ENCODE data around the gene FAM210B.
"Not testable (repeated sequence)": the region's sequence is repeated elsewhere in the genome, so short reads cannot be mapped to it uniquely, and the experiment has no call there.

FAM210B gene

GRCh38 chr20:56372850-56373249 lies 14.1 kb downstream of the FAM210B start:
- peak in 1 of 2 experiments; percentile 24 for DNase-seq
- TF ChIP-seq GATA1 (IDR thresholded peaks at IDR 0.05; ENCODE audit: low read depth, low read length): no peak
- TF ChIP-seq POLR2A (IDR thresholded peaks at IDR 0.05; ENCODE audit: low read length): no peak

DNA sequence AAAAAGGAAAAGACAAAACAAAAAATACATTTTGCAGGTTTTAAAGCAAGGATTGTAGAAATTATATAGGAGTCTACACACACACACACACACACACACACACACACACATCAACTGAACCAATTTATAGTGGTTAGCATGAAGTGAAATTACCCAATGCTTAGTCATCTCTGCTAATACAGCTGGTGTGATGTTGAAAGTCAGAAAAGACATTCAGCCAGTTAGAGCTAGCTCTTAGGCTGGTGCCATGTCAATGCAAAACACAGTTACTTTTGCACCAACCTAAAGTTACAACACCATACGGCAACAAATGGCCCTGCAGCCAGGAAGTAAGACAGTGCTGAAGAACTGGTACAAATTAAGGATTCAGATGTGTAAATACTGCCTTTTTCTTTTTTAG lies 15.2 kb downstream of the FAM210B start:
- no peak for TF ChIP-seq GATA1 (IDR thresholded peaks at IDR 0.05; ENCODE audit: low read depth, low read length)
- peak; percentile 27 to 64 for DNase-seq

GRCh38 chr20:56376331-56376730 lies 17.6 kb downstream of the FAM210B start:
- no peak for DNase-seq
- TF ChIP-seq POLR2A (IDR thresholded peaks at IDR 0.05; ENCODE audit: low read length) (no peak), GATA1 (IDR thresholded peaks at IDR 0.05; ENCODE audit: low read depth, low read length) (no peak)

DNA sequence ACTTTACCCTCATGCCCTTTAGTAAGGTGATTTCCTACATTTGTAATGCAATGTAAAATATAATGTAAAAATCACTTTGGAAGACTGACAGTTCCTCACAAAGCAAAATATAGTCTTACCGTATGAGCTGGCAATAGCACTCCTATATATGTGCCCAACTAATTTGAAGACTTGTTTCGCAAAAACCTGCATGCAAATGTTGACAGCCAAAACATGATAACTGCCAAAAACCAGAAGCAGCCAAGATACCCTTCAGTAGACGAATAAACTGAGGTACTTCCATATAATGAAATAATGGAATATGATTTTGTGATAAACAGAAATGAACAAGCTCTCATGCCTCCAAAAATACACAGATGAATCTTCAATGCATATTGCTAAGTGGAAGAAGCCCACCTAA lies 19.6 kb downstream of the FAM210B start:
- no peak for DNase-seq
- TF ChIP-seq POLR2A (IDR thresholded peaks at IDR 0.05; ENCODE audit: low read length): no peak
- TF ChIP-seq GATA1 (IDR thresholded peaks at IDR 0.05; ENCODE audit: low read depth, low read length): no peak

DNA sequence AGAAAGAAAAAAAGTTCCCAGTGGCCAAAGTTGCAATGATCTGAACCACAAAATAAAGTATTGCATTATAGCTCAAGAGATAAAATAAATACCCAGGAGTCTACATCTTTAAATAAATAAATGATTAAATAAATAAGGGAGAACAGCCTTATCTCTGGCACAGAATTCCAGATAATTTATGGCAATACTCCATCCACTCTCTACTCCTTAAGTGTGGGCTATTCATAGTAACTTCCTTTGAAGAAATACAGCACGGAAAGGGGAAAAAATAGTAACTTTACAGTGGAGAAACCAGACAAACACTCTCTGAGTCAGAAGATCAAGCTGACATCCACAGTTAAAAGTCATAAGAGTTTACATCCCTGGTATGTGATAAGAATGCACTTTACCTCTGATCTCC lies 21.6 kb downstream of the FAM210B start:
- no peak for TF ChIP-seq POLR2A (IDR thresholded peaks at IDR 0.05; ENCODE audit: low read length)
- no peak for TF ChIP-seq GATA1 (IDR thresholded peaks at IDR 0.05; ENCODE audit: low read depth, low read length)

GRCh38 chr20:56381501-56381900 lies 22.7 kb downstream of the FAM210B start:
- no peak for DNase-seq
- TF ChIP-seq POLR2A (IDR thresholded peaks at IDR 0.05; ENCODE audit: low read length): no peak
- no peak for TF ChIP-seq GATA1 (IDR thresholded peaks at IDR 0.05; ENCODE audit: low read depth, low read length)

More for the DNA sequence above, 21.6 kb downstream of the FAM210B start:
- DNase-seq: no peak

GRCh38 chr20:56382696-56383095 lies 23.9 kb downstream of the FAM210B start:
- TF ChIP-seq POLR2A (IDR thresholded peaks at IDR 0.05; ENCODE audit: low read length): no peak
- TF ChIP-seq GATA1 (IDR thresholded peaks at IDR 0.05; ENCODE audit: low read depth, low read length): no peak
- DNase-seq: peak in 1 of 2 experiments; percentile 14

- no peak for DNase-seq
- TF ChIP-seq POLR2A (IDR thresholded peaks at IDR 0.05; ENCODE audit: low read length): no peak
- TF ChIP-seq GATA1 (IDR thresholded peaks at IDR 0.05; ENCODE audit: low read depth, low read length): no peak
These were observed 24.6 kb downstream of the FAM210B start for GRCh38 chr20:56383334-56383733.

GRCh38 chr20:56385130-56385529 lies 26.4 kb downstream of the FAM210B start:
- no peak for DNase-seq
- no peak for TF ChIP-seq GATA1 (IDR thresholded peaks at IDR 0.05; ENCODE audit: low read depth, low read length)
- TF ChIP-seq POLR2A (IDR thresholded peaks at IDR 0.05; ENCODE audit: low read length): no peak

- DNase-seq: no peak
- no peak for TF ChIP-seq POLR2A (IDR thresholded peaks at IDR 0.05; ENCODE audit: low read length)
- no peak for TF ChIP-seq GATA1 (IDR thresholded peaks at IDR 0.05; ENCODE audit: low read depth, low read length)
These were observed 27.4 kb downstream of the FAM210B start for GRCh38 chr20:56386219-56386618.

DNA sequence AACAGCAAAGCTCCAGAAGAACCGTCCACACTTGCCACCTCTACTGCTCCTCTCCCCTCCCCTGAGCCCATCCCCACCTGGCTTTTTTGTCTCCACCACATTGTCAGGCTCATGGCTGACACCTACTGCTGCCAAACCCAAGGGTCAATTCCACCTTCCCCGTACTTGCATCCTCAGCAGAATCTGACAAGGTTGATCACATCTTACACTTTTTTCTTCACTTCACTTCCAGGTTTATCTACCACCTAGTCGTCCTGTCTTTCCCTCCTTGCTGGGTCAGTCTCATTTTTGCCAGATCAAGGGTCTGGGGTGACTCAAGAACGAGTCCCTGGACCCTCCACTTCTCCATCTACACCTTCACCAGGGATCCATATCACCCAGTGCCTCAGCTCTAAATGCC lies 30.1 kb downstream of the FAM210B start:
- no peak for DNase-seq

DNA sequence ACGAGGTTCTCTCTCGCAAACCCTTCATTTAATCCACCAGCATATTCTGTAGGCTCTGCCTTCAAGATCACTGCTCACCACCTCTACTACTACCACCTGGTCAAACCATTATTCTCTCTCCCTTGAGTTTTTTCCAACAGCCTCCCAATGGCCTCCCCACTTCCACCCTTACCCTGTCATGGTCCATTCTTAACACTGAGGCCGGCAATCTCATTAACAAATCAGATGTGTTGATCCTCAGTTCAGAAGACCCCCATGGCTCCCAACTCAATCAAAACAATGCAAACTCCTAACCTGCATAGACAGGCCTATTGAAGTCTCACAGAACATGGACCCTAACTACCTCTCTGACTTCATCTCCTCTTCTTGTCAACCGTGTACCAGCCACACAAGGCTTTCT lies 31.0 kb downstream of the FAM210B start:
- no peak for DNase-seq
- no peak for TF ChIP-seq POLR2A (IDR thresholded peaks at IDR 0.05; ENCODE audit: low read length)

More for the DNA sequence above, 30.1 kb downstream of the FAM210B start:
- no peak for TF ChIP-seq GATA1 (IDR thresholded peaks at IDR 0.05; ENCODE audit: low read depth, low read length)
- no peak for TF ChIP-seq POLR2A (IDR thresholded peaks at IDR 0.05; ENCODE audit: low read length)

DNA sequence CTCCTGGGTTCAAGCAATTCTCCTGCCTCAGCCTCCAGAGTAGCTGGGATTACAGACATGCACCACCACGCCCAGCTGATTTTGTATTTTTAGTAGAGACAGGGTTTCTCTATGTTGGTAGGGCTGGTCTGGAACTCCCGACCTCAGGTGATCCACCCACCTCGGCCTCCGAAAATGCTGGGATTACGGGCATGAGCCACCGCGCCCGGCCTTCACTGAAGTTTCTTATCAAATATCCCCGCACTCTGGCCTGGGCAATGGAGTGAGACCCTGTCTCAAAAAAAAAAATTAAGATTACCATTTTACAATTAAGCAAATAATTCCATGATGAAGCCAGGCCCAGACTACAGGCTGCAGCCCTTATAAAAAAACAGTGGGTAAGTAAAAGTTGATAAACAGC lies 31.6 kb downstream of the FAM210B start:
- not testable (repeated sequence) for DNase-seq

DNA sequence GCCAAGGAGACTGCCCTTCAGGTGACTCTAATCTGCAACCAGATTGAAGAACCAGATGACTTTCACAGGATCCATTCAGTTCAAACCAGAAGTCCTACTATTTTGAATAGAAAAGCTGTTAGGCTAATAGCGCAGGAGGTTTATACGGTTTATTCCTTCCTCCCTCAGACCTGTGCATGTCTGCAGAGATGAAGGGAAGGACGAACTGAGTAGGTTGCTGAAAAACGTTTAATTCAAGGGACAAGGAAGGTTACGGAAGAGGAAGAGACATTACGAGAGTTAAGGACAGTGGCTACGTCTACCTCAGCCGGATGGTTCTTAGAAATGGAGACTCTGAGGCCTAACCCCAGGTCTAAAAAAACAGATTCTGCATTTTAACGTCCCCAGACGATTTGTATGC lies 32.3 kb downstream of the FAM210B start:
- no peak for TF ChIP-seq POLR2A (IDR thresholded peaks at IDR 0.05; ENCODE audit: low read length)
- TF ChIP-seq GATA1 (IDR thresholded peaks at IDR 0.05; ENCODE audit: low read depth, low read length): no peak
- peak in 1 of 2 experiments; percentile 52 for DNase-seq

- TF ChIP-seq GATA1 (IDR thresholded peaks at IDR 0.05; ENCODE audit: low read depth, low read length): no peak
- no peak for TF ChIP-seq POLR2A (IDR thresholded peaks at IDR 0.05; ENCODE audit: low read length)
- peak; percentile 70 to 79 for DNase-seq
These were observed 32.9 kb downstream of the FAM210B start for GRCh38 chr20:56391596-56392131.

All from erythroblast (primary cell).